DMS53 (cell line): Measurements from ENCODE around the gene DNAJC6.
"Not testable (repeated sequence)": the region's sequence is repeated elsewhere in the genome, so short reads cannot be mapped to it uniquely, and the experiment has no call there.

Experiments used
- DNase-seq: peaks from one replicate; lab custom pipeline; 2025; lab: John Stamatoyannopoulos, UW

The DNAJC6 gene

DNA sequence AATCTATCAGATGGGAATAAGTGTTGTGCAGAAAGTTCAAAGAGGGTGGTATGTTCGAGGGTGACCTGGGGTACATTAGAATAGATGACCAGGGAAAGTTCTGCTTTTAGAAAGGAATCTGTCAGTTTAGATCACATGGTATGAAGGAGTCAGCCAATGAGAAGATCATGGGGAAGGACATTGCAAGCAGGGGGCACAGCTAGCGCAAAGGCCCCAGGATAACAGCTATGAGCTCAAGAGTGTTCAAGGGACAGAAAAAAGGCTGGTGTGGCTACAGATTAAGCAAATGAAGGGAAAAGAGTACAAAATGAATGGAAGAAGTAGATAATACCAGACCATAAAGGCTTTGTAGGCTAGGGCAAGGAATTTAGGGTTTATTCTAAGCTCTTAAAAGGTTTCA, 119.7 kb downstream of the DNAJC6 start:
- DNase-seq = no peak

DNA sequence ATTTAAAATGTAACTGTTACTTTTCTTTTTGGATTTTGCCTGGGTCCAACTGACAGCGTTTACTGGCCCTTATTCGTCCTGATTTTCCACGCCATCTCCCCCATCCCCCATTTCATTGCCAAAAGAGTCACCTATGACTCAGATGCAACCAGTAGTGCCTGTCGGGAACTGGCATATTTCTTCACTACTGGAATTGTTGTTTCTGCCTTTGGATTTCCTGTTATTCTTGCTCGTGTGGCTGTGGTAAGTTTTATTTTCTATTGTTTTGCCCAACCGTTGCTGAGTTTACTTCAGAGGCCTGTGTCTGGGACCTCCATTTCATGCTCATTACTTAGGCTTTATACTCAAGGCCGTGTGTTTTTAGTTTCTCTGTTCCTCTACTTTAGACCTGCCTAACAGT, 120.5 kb downstream of the DNAJC6 start:
- DNase-seq = no peak

- peak; percentile 82 for DNase-seq
These were observed 121.9 kb downstream of the DNAJC6 start for GRCh38 chr1:65431111-65431705.

DNA sequence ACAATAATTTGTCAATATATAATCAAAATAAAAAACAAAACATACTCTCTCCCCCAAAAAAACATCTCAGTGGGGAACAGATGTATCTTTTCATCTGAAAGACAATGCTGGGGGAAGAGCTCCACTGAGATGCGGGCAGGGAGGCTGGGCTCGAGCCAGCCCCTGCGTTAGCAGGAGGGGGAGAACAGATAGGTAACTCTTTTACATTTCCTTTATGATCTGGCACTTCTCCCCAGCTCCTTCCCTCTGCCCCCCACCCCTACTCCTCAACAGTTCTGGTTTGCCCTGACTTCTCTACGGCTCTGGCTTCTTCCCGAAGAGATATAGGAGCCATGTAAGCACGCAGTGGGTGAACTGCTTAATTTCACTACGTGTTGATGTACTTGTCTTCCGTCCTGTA, 123.6 kb downstream of the DNAJC6 start:
- no peak for DNase-seq

DNA sequence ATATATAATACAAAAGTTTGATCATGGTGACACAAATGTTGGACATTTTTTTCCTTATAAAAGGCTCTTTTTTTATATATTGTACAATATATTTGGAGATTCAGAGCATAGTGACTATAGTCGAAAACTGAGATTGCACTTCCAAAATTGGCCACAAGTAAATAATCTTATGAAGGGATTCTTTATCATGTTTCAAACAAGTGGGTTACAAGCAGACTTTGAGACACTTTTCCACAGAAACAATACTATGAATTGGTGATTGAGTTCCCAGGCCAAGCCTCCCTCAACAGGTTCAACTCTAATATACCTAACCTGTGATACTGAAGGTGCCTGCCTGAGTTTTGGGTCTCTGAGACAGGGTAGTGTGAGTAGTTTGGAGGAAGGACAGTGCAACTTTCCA, 124.9 kb downstream of the DNAJC6 start:
- DNase-seq = no peak

DNA sequence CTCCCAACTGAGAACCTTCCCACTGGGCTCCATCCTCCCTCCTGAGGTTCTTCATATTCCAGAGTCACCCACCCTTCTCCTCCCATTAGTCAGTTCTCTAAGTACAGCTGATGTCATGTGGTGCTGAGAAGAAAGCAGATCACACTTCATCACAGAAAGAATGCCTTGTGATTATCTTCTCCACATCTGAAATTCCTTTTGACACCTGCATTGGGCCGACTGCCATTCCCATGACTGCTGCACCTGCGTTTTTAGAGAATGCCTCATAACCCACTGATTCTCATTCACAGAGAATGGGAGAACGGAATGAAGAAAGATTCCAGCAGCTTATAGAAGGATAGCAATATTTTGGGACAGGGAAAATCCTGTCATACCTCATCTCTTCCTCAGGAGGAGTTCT, 125.4 kb downstream of the DNAJC6 start:
- no peak for DNase-seq

GRCh38 chr1:65435987-65436386, 126.6 kb downstream of the DNAJC6 start:
- no peak for DNase-seq

GRCh38 chr1:65437616-65438015, 128.3 kb downstream of the DNAJC6 start:
- DNase-seq = no peak

DNA sequence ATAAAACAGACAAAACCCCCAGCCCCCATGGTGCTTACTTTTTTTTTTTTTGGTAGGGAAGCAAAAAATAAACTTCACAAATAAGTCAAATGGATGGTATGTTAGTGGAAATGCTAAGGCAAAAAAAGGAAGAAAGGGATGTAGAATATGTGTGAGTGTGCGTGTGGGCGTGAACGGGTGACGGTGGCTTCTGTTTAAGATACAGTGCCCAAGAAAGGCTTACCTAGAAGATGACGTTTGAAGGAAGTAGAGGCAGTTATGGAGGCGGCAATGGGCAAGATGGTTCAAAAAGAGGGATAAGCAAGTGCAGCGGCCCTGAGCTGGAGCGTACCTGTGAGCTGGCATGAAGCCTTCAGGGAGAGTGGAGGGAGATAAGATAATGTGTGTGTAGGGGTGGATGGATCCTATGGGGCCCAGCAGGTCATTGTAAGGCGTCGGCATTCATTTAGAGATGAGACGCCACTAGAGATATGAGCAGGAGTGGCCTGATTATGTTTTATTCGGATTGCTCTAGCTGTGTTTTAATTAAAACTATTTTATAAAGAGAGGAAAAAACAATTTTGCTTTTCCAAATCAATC, 131.1 kb downstream of the DNAJC6 start:
- no peak for DNase-seq

- DNase-seq = no peak
These were observed 131.6 kb downstream of the DNAJC6 start for GRCh38 chr1:65440915-65441314.

DNA sequence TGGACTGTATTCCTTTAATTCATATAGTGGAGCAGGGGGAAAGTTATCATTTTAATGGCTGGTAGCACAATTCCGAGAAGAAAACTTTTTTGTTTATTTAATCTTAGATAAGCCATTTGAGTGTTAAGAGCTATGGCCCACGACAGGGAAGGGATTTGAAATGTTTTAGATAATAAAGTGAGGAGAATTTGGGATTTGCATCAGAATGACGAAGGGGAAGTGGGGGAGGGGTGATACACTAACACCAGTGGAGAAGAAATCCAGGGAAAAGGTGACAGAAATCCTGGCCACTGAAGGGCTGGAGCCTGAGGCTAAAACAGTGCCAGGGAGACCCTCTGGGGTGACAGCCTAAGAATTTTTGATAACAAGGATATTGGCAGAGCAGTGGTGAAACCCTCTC, 132.1 kb downstream of the DNAJC6 start:
- DNase-seq = no peak

DNA sequence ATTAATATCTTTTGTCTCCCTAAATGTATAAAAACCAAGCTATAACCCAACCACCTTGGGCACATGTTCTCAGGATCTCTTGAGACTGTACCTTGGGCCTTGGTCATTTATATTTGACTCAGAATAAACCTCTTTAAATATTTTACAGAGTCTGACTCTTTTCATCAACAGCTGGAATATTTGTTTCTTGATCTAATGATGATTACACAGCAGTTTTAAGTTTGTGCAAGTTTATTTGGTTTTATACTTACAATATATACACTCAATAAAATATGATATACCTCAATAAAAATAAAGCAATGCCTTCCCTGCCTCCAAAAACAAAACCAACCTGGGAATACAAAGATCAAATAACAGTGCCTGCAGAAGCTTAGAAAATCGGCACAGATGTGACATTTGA, 133.1 kb downstream of the DNAJC6 start:
- no peak for DNase-seq

- no peak for DNase-seq
These were observed 134.3 kb downstream of the DNAJC6 start for GRCh38 chr1:65443647-65444046.

DNA sequence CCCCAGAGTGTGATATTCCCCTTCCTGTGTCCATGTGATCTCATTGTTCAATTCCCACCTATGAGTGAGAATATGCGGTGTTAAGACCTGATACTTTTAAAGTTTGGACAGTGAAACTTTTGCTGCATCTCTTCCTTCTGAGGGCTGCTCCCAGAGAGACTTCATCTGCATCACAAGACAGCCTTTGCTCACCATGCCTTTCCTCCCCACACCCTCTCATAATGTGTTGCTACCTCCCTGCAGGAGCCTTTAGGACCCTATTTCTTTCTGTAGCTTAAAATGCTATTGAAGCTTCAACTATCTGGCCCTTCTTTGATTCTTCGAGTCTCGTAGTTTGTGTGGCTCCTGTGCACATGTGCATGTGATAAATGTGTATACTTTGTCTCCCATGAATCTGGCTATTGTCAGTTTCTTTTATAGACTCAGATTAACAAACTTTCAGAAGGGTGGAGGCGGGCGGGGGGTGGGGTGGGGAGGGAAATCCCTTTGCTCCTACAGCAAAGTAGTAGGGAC, 134.8 kb downstream of the DNAJC6 start:
- no peak for DNase-seq

DNA sequence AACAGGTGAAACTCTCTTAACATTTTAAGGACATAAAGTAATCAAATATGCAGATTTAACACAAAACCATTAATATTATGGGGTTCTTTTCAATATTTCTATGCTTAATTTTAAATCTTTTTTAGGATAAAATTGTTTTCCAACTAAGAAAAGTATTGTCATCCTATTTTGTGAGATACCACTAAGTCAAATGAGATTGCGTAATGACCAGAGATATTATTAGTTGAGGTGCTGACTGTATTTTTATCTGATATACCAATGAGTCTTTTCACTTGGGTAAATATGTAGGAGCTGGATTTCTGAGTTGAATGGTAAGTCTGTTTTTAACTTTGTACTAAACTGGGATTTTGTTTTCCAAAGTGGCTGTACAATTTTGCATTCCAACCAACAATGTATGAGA, 136.5 kb downstream of the DNAJC6 start:
- no peak for DNase-seq

GRCh38 chr1:65449214-65449823, 140.0 kb downstream of the DNAJC6 start:
- DNase-seq = peak; percentile 53

- not testable (repeated sequence) for DNase-seq
These were observed 146.3 kb downstream of the DNAJC6 start for GRCh38 chr1:65455678-65456077.

DNA sequence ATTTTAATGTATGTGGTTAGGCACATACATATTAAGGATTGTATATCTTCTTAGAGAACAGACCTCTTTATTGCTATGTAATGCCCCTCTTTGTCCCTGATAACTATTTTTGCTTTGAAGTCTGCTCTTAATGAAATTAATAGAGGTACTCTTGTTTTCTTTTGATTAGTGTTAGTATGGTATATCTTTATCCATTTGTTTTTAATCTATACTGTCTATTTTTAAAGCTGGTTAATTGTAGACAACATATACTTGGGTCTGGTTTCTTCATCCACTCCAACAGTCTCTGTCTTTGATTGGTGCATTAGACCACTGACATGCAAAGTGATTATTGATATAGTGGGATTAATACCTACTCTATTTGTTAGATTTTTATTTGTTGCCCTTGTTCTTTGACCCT, 147.1 kb downstream of the DNAJC6 start:
- DNase-seq = no peak

- DNase-seq = peak; percentile 57
These were observed 148.5 kb downstream of the DNAJC6 start for GRCh38 chr1:65457868-65458267.

GRCh38 chr1:65458730-65459396, 149.5 kb downstream of the DNAJC6 start:
- DNase-seq = peak; percentile 44

GRCh38 chr1:65459397-65459768, 150.0 kb downstream of the DNAJC6 start:
- peak; percentile 79 for DNase-seq
